ENCODE results near the gene TAF4.
"Not testable (repeated sequence)": the region's sequence is repeated elsewhere in the genome, so short reads cannot be mapped to it uniquely, and the experiment has no call there.

TAF4 gene

DNA sequence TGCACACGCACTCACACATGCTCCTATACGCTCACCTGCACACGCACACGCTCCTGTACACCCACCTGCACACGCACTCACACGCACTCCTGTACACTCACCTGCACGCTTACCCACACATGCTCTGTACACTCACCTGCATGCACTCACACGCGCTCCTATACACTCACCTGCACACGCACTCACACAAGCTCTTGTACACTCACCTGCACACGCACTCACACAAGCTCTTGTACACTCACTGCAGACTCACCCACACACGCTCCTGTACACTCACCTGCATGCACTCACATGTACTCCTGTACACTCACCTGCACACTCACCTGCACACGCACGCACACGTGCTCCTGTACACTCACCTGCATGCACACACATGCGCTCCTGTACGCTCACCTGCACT lies 22.0 kb upstream of the TAF4 start:
- DNase-seq (ENCODE audit: low read depth): no peak
- TF ChIP-seq CTCF (conservative IDR thresholded peaks at IDR 0.05; ENCODE audit: low read depth, low read length): no peak
- H3K4me3 ChIP-seq (ENCODE audit: low read depth, low read length): no peak overlapping the region

- no peak overlapping the region for H3K4me3 ChIP-seq (ENCODE audit: low read depth, low read length)
- DNase-seq (ENCODE audit: low read depth): peak; percentile 49
- no peak for TF ChIP-seq CTCF (conservative IDR thresholded peaks at IDR 0.05; ENCODE audit: low read depth, low read length)
Measured at GRCh38 chr20:62087227-62087626, 21.5 kb upstream of the TAF4 start.

GRCh38 chr20:62085206-62085605 lies 19.5 kb upstream of the TAF4 start:
- no peak for TF ChIP-seq CTCF (conservative IDR thresholded peaks at IDR 0.05; ENCODE audit: low read depth, low read length)
- H3K4me3 ChIP-seq (ENCODE audit: low read depth, low read length): no peak overlapping the region
- DNase-seq (ENCODE audit: low read depth): no peak

DNA sequence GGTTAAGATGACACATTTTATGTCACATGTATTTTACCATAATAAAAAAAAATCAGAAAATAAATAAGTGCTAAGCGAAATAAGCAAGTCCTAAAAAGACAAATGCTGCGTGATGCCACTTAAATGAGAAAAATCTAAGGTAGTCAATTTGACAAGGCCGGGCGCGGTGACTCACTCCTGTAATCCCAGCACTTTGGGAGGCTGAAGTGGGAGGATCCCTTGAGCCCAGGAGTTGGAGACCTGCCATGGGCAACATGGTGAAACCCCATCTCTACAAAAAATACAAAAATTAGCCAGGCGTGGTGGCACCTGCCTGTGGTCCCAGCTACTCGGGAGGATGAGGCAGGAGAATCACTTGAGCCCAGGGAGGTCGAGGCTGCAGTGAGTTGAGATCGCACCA lies 18.5 kb upstream of the TAF4 start:
- DNase-seq (ENCODE audit: low read depth); H3K4me3 ChIP-seq (ENCODE audit: low read depth, low read length): not testable (repeated sequence)

DNA sequence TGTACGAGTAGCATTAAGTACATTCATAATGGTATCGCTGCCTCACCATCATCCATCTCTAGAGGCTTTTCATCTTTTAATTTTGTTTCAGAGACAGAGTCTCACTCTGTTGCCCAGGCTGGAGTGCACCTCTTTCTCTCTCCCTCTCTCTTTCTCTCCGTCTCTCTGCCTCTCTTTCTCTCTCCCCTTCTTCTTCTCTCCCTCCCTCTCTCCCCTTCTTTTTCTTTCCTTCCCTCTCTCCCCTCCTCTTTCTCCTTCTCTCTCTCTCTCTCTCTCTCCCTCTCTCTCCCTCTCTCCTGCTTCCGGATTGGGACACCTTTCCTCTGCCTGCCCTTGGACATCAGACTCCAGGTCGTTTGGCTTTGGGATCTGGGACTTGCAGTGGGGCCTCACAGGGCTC lies 17.6 kb upstream of the TAF4 start:
- H3K4me3 ChIP-seq (ENCODE audit: low read depth, low read length): no peak overlapping the region
- TF ChIP-seq CTCF (conservative IDR thresholded peaks at IDR 0.05; ENCODE audit: low read depth, low read length): no peak
- DNase-seq (ENCODE audit: low read depth): no peak

- H3K4me3 ChIP-seq (ENCODE audit: low read depth, low read length): no peak overlapping the region
- DNase-seq (ENCODE audit: low read depth): no peak
- TF ChIP-seq CTCF (conservative IDR thresholded peaks at IDR 0.05; ENCODE audit: low read depth, low read length): no peak
Measured at GRCh38 chr20:62080249-62080990, 14.7 kb upstream of the TAF4 start.

GRCh38 chr20:62079166-62079565 lies 13.5 kb upstream of the TAF4 start:
- no peak overlapping the region for H3K4me3 ChIP-seq (ENCODE audit: low read depth, low read length)
- no peak for TF ChIP-seq CTCF (conservative IDR thresholded peaks at IDR 0.05; ENCODE audit: low read depth, low read length)
- no peak for DNase-seq (ENCODE audit: low read depth)

Data from choroid plexus epithelial cell (primary cell).